Astrocyte (in vitro differentiated cells and primary cell): ENCODE measurements around the gene ITGA2. TPM values are rescaled to one million over a fixed set of nuclear protein-coding genes. Genes with fewer than 3 reads are reported as not detected.

Experiments used
- DNase-seq: peaks from one replicate; pipeline ENCODE4 v3.0.0-alpha.2; 2010; ENCODE audit warnings: low read depth
- FAIRE-seq: peaks from 2 replicates; lab custom pipeline; 2011; peaks lifted over from hg19 to GRCh38; lab: Jason Lieb, UNC
- H2AFZ ChIP-seq: 2 replicates; pipeline ENCODE4 v1.6.0; 2012; ENCODE audit warnings: low read depth, low read length, inconsistent platforms
- H3K27ac ChIP-seq: 2 replicates; pipeline ENCODE4 v1.5.1; 2011; ENCODE audit warnings: low read depth, low read length, inconsistent platforms
- H3K27me3 ChIP-seq: 2 replicates; pipeline ENCODE4 v1.6.0; 2011; ENCODE audit warnings: low read length, inconsistent platforms; ENCODE audit not compliant: insufficient read depth
- H3K36me3 ChIP-seq: 2 replicates; pipeline ENCODE4 v1.5.1; 2011; ENCODE audit warnings: low read length, inconsistent platforms; ENCODE audit not compliant: insufficient read depth
- H3K4me1 ChIP-seq: 2 replicates; pipeline ENCODE4 v1.5.1; 2011; ENCODE audit warnings: low read length, inconsistent platforms; ENCODE audit not compliant: insufficient read depth
- H3K4me2 ChIP-seq: 2 replicates; pipeline ENCODE4 v1.6.0; 2012; ENCODE audit warnings: low read length, inconsistent platforms
- H3K4me3 ChIP-seq: 2 replicates; pipeline ENCODE4 v1.5.1; 2011; ENCODE audit warnings: low read depth, mild to moderate bottlenecking, low read length, inconsistent platforms; ENCODE audit not compliant: insufficient read depth
- H3K79me2 ChIP-seq: 2 replicates; pipeline ENCODE4 v1.6.0; 2012; ENCODE audit warnings: mild to moderate bottlenecking, low read length, inconsistent platforms; ENCODE audit not compliant: insufficient read depth
- H3K9ac ChIP-seq: 2 replicates; pipeline ENCODE4 v1.6.0; 2012; ENCODE audit warnings: mild to moderate bottlenecking, low read length, inconsistent platforms
- H3K9me3 ChIP-seq: 2 replicates; pipeline ENCODE4 v1.5.1; 2012; ENCODE audit warnings: low read depth, mild to moderate bottlenecking, low read length, inconsistent platforms; ENCODE audit not compliant: insufficient read depth
- H4K20me1 ChIP-seq: 2 replicates; pipeline ENCODE4 v1.6.0; 2012; ENCODE audit warnings: low read length, inconsistent platforms; ENCODE audit not compliant: insufficient read depth
- H3K27ac Mint-ChIP-seq: one replicate; pipeline ENCODE4 v1.8.0; 2021; ENCODE audit warnings: mild to moderate bottlenecking, mixed read lengths; ENCODE audit not compliant: unreplicated experiment
- H3K27me3 Mint-ChIP-seq: one replicate; pipeline ENCODE4 v1.8.0; 2021; ENCODE audit warnings: low read depth, mixed read lengths; ENCODE audit not compliant: unreplicated experiment
- H3K36me3 Mint-ChIP-seq: one replicate; pipeline ENCODE4 v1.8.0; 2021; ENCODE audit warnings: low read depth, mixed read lengths; ENCODE audit not compliant: unreplicated experiment
- H3K4me1 Mint-ChIP-seq: one replicate; pipeline ENCODE4 v1.8.0; 2021; ENCODE audit warnings: low read depth, mixed read lengths; ENCODE audit not compliant: unreplicated experiment
- H3K4me3 Mint-ChIP-seq: one replicate; pipeline ENCODE4 v1.8.0; 2021; ENCODE audit warnings: mild to moderate bottlenecking, moderate library complexity, mixed read lengths; ENCODE audit not compliant: unreplicated experiment
- H3K9me3 Mint-ChIP-seq: one replicate; pipeline ENCODE4 v1.8.0; 2021; ENCODE audit warnings: mild to moderate bottlenecking, mixed read lengths; ENCODE audit not compliant: unreplicated experiment
- CTCF ChIP-seq: IDR thresholded peaks from 2 replicates; pipeline ENCODE4 v1.5.1; 2011; ENCODE audit warnings: low read depth, mild to moderate bottlenecking, inconsistent platforms, low read length, moderate library complexity; ENCODE audit not compliant: insufficient read depth
- EZH2 ChIP-seq: IDR thresholded peaks from 2 replicates; pipeline ENCODE4 v1.6.1; 2012; ENCODE audit warnings: mild to moderate bottlenecking, low read length, inconsistent platforms; ENCODE audit not compliant: insufficient read depth
- total RNA-seq: library from RNA; stranded (reverse); gene quantifications from 2 replicates; pipeline ENCODE4 v1.2.1, GENCODE V29; 2021

The ITGA2 gene
- total RNA-seq, 1 donor from 2014 or later: 35.9 TPM

- TF ChIP-seq EZH2 (no peak), CTCF (no peak)
- Mint-ChIP-seq H3K27me3 (no peaks in the 10 kb centered on the region), H3K36me3 (no peaks in the 10 kb centered on the region), H3K4me3 (no peak overlapping the region), H3K9me3 (no peaks in the 10 kb centered on the region), H3K4me1 (peaks cover 40% of the 10 kb centered on the region), H3K27ac (no peak overlapping the region)
- Histone ChIP-seq H4K20me1 (no peaks in the 10 kb centered on the region), H3K4me1 (peaks cover 51% of the 10 kb centered on the region), H2AFZ (no peak overlapping the region), H3K27ac (no peak overlapping the region), H3K27me3 (no peaks in the 10 kb centered on the region), H3K4me2 (no peak overlapping the region), H3K36me3 (no peaks in the 10 kb centered on the region), H3K9me3 (no peaks in the 10 kb centered on the region), H3K4me3 (no peak overlapping the region), H3K79me2 (peaks cover 6% of the 10 kb centered on the region), H3K9ac (no peak overlapping the region)
- FAIRE-seq (no peak), DNase-seq (no peak)
Measured at GRCh38 chr5:53034832-53035231, 45.7 kb downstream of the ITGA2 start.

GRCh38 chr5:53035868-53036381 is 46.8 kb downstream of the ITGA2 start:
- Histone ChIP-seq H3K9me3 (no peaks in the 10 kb centered on the region), H4K20me1 (no peaks in the 10 kb centered on the region), H3K4me2 (no peak overlapping the region), H3K4me1 (peaks cover 47% of the 10 kb centered on the region), H3K27me3 (no peaks in the 10 kb centered on the region), H3K27ac (no peak overlapping the region), H3K9ac (no peak overlapping the region), H3K4me3 (no peak overlapping the region), H3K36me3 (no peaks in the 10 kb centered on the region), H3K79me2 (peaks cover 3% of the 10 kb centered on the region), H2AFZ (no peak overlapping the region)
- Mint-ChIP-seq H3K9me3 (no peaks in the 10 kb centered on the region), H3K4me3 (no peak overlapping the region), H3K4me1 (peaks cover 40% of the 10 kb centered on the region), H3K27ac (peak overlapping the region; percentile 5), H3K36me3 (no peaks in the 10 kb centered on the region), H3K27me3 (no peaks in the 10 kb centered on the region)
- TF ChIP-seq CTCF (peak; percentile 35), EZH2 (no peak)
- FAIRE-seq (no peak), DNase-seq (peak; percentile 49)

- Histone ChIP-seq H3K36me3 (no peaks in the 10 kb centered on the region), H3K27ac (peak overlapping the region; percentile 53), H3K27me3 (no peaks in the 10 kb centered on the region), H3K4me2 (peak overlapping the region; percentile 53), H3K4me3 (no peak overlapping the region), H2AFZ (no peak overlapping the region), H4K20me1 (no peaks in the 10 kb centered on the region), H3K9me3 (no peaks in the 10 kb centered on the region), H3K4me1 (peaks cover 40% of the 10 kb centered on the region), H3K9ac (no peak overlapping the region), H3K79me2 (peaks cover 3% of the 10 kb centered on the region)
- DNase-seq (peak; percentile 80), FAIRE-seq (peak; percentile 92)
- Mint-ChIP-seq H3K27ac (peak overlapping the region; percentile 55), H3K36me3 (no peaks in the 10 kb centered on the region), H3K4me3 (no peak overlapping the region), H3K9me3 (no peaks in the 10 kb centered on the region), H3K27me3 (no peaks in the 10 kb centered on the region), H3K4me1 (peaks cover 33% of the 10 kb centered on the region)
- TF ChIP-seq EZH2 (no peak), CTCF (no peak)
Measured at GRCh38 chr5:53037141-53037859, 48.1 kb downstream of the ITGA2 start.
